Sigmoid colon (tissue), 4 donors: Measurements from ENCODE around the gene USP15.

ENCODE experiments used
- CTCF ChIP-seq, 4 experiments: fragments of 450-650 bp in 3 of 4; fragments of 200-600 bp in 1 of 4; IDR thresholded peaks; one replicate each; pipeline ENCODE4 v1.5.1; 2016 to 2019; ENCODE audit warnings: antibody characterized with exemption in 4 of 4, mild to moderate bottlenecking in 3 of 4, moderate library complexity in 2 of 4
- EP300 ChIP-seq, 4 donors: sonication (generic); formaldehyde crosslinking; IDR thresholded peaks; one replicate each; pipeline ENCODE4 v1.6.1; 2017; ENCODE audit warnings: antibody characterized with exemption in 4 of 4
- POLR2A ChIP-seq, 2 donors: fragments of 450-650 bp; IDR thresholded peaks; one replicate each; pipeline ENCODE4 v1.6.1; 2016; ENCODE audit warnings: antibody characterized with exemption in 2 of 2, mild to moderate bottlenecking in 2 of 2, moderate library complexity in 2 of 2
- POLR2AphosphoS5 ChIP-seq, 4 donors: sonication (generic); formaldehyde crosslinking; IDR thresholded peaks; one replicate each; pipeline ENCODE4 v1.6.1; 2017; ENCODE audit warnings: antibody characterized with exemption in 4 of 4

- TF ChIP-seq CTCF (IDR thresholded peaks at IDR 0.05), result no peak
- no peak for TF ChIP-seq POLR2A (IDR thresholded peaks at IDR 0.05)
- no peak for TF ChIP-seq POLR2AphosphoS5 (IDR thresholded peaks at IDR 0.05)
- TF ChIP-seq EP300 (IDR thresholded peaks at IDR 0.05), result no peak
These were observed 59.9 kb downstream of the USP15 start for GRCh38 chr12:62320054-62320453.
